HepG2 (cell line): Measurements from ENCODE around the gene CD19. TPM values are rescaled to one million over a fixed set of nuclear protein-coding genes. Genes with fewer than 3 reads are reported as not detected.
A peak's percentile ranks its signal among the peaks of the same experiment; 100 is the strongest.

ENCODE experiments used
- ATAC-seq: fragments of 200-7000 bp; cut with Tn5 transposase; 3 replicates; pipeline ENCODE4 v1.9.1; 2020; ENCODE audit warnings: mild to moderate bottlenecking, moderate library complexity
- BruUV-seq: library from RNA; stranded (reverse); fragments of 400-500 nt; replicated peaks from 2 replicates; lab custom pipeline; 2021; lab: Mats Ljungman, UMichigan
- CTCF ChIA-PET: fragments of 300-600 bp; formaldehyde crosslinking; extraction: SDS; loops from one replicate; lab custom pipeline; 2021; ENCODE audit warnings: low total read pairs, inconsistent platforms, low intra/inter-chr PET ratio; lab: Yijun Ruan, JAX
- POLR2A ChIA-PET: fragments of 350-600 bp; sonication (Branson Sonifier 250); formaldehyde crosslinking; loops from one replicate; lab custom pipeline; 2020; ENCODE audit warnings: antibody characterized with exemption, inconsistent platforms; lab: Yijun Ruan, JAX
- DNase-seq: peaks from one replicate; pipeline ENCODE4 v3.0.0-alpha.2; 2015; ENCODE audit warnings: low spot score
- FAIRE-seq: peaks from 3 replicates; lab custom pipeline; 2011; peaks lifted over from hg19 to GRCh38; lab: Jason Lieb, UNC
- H2AFZ ChIP-seq: one replicate; pipeline ENCODE4 v1.6.1; 2011; ENCODE audit warnings: low read length, inconsistent platforms
- H3K27ac ChIP-seq: fragments of 300-600 bp; 3 replicates; pipeline ENCODE4 v1.8.0; 2011; ENCODE audit warnings: mixed run types, mild to moderate bottlenecking, mixed read lengths, low read length, inconsistent platforms; ENCODE audit not compliant: insufficient read depth; ENCODE audit errors: extremely low read length
- H3K27me3 ChIP-seq, 2 experiments: fragments of 200-600 bp in 1 of 2; 2 replicates in 1 of 2; 3 replicates in 1 of 2; pipeline versions ENCODE4 v1.6.0 to v1.8.0; 2011; ENCODE audit warnings: low read length in 2 of 2, mild to moderate bottlenecking in 2 of 2, moderate library complexity in 2 of 2, inconsistent platforms in 1 of 2; ENCODE audit not compliant: insufficient read depth in 2 of 2, control insufficient read depth in 1 of 2
- H3K36me3 ChIP-seq, 2 experiments: fragments of 200-600 bp in 1 of 2; replicated peaks in 1 of 2; 2 replicates in 1 of 2; 3 replicates in 1 of 2; pipeline versions ENCODE4 v1.5.1 to v1.8.0; 2011; ENCODE audit warnings: low read length in 2 of 2, inconsistent platforms in 1 of 2; ENCODE audit not compliant: insufficient read depth in 2 of 2, control insufficient read depth in 1 of 2
- H3K4me1 ChIP-seq: 2 replicates; pipeline ENCODE4 v1.5.1; 2012; ENCODE audit warnings: low read length, inconsistent platforms; ENCODE audit not compliant: insufficient read depth
- H3K4me2 ChIP-seq: 2 replicates; pipeline ENCODE4 v1.6.0; 2011; ENCODE audit warnings: low read depth, low read length, inconsistent platforms
- H3K4me3 ChIP-seq, 3 experiments: fragments of 200-600 bp in 1 of 3; sonication (generic), shearing (Covaris generic) in 1 of 3; replicated peaks in 1 of 3; 2 replicates each; pipeline ENCODE4 v1.5.1; 2011 to 2016; ENCODE audit warnings: low read length in 3 of 3, inconsistent platforms in 2 of 3, low read depth in 2 of 3, mild to moderate bottlenecking in 2 of 3, control low read depth in 1 of 3, mixed read lengths in 1 of 3; ENCODE audit not compliant: insufficient read depth in 1 of 3
- H3K79me2 ChIP-seq: one replicate; pipeline ENCODE4 v1.6.1; 2011; ENCODE audit warnings: low read length, inconsistent platforms; ENCODE audit not compliant: insufficient read depth
- H3K9ac ChIP-seq: 2 replicates; pipeline ENCODE4 v1.6.0; 2011; ENCODE audit warnings: mild to moderate bottlenecking, low read depth, low read length, inconsistent platforms; ENCODE audit not compliant: insufficient read depth
- H3K9me3 ChIP-seq: 2 replicates; pipeline ENCODE4 v1.5.1; 2012; ENCODE audit warnings: mild to moderate bottlenecking, low read length
- H4K20me1 ChIP-seq: 2 replicates; pipeline ENCODE4 v1.6.0; 2011; ENCODE audit warnings: inconsistent platforms, mild to moderate bottlenecking, low read length, moderate library complexity; ENCODE audit not compliant: insufficient read depth
- AGO2 ChIP-seq: fragments of 200-400 bp; formaldehyde crosslinking; optimal IDR thresholded peaks from 2 replicates; pipeline ENCODE3; 2017; ENCODE audit warnings: mild to moderate bottlenecking, low read depth, low read length, moderate library complexity
- AHDC1 ChIP-seq: sonication (generic); formaldehyde crosslinking; IDR thresholded peaks from 2 replicates; pipeline ENCODE4 v1.5.1; 2020; ENCODE audit warnings: mild to moderate bottlenecking, missing genetic modification reagents, borderline replicate concordance
- CEBPG ChIP-seq: IDR thresholded peaks from 2 replicates; pipeline ENCODE4 v1.6.1; 2016
- GATA4 ChIP-seq: sonication (generic); IDR thresholded peaks from 2 replicates; pipeline ENCODE4 v1.6.1; 2016; ENCODE audit warnings: antibody characterized with exemption, low read depth, borderline replicate concordance
- KDM5A ChIP-seq: fragments of 200-600 bp; sonication (generic); IDR thresholded peaks from 2 replicates; pipeline ENCODE4 v1.7.0; 2018; ENCODE audit warnings: antibody characterized with exemption, mild to moderate bottlenecking, low read length, borderline replicate concordance
- KLF6 ChIP-seq: IDR thresholded peaks from 2 replicates; pipeline ENCODE4 v1.8.0; 2016; ENCODE audit warnings: missing biosample characterization, missing genetic modification reagents
- KMT2A ChIP-seq: sonication (generic); formaldehyde crosslinking; IDR thresholded peaks from 2 replicates; pipeline ENCODE4 v1.4.0; 2020; ENCODE audit warnings: missing genetic modification reagents
- LCORL ChIP-seq, 2 experiments: fragments of 450-650 bp in 1 of 2; sonication (generic) in 1 of 2; formaldehyde crosslinking in 1 of 2; IDR thresholded peaks; 2 replicates each; pipeline versions ENCODE4 v1.5.0 to v1.6.1; 2017 to 2020; ENCODE audit warnings: antibody characterized with exemption in 1 of 2, missing genetic modification reagents in 1 of 2
- MAZ ChIP-seq, 2 experiments: sonication (generic) in 1 of 2; formaldehyde crosslinking in 1 of 2; IDR thresholded peaks; 2 replicates each; pipeline versions ENCODE4 v1.5.0 to v1.6.1; 2012 to 2020; ENCODE audit warnings: low read depth in 2 of 2, mild to moderate bottlenecking in 2 of 2, borderline replicate concordance in 1 of 2, improper control_type of control experiment in 1 of 2, low read length in 1 of 2, missing genetic modification reagents in 1 of 2, moderate library complexity in 1 of 2
- MBD4 ChIP-seq: IDR thresholded peaks from 2 replicates; pipeline ENCODE4 v1.6.1; 2012; ENCODE audit warnings: low read length, inconsistent platforms, borderline replicate concordance
- MLXIP ChIP-seq: sonication (generic); formaldehyde crosslinking; IDR thresholded peaks from 2 replicates; pipeline ENCODE4 v1.9.0; 2021; ENCODE audit warnings: missing genetic modification reagents, borderline replicate concordance
- SOX13 ChIP-seq, 3 experiments: fragments of 450-650 bp in 1 of 3; sonication (generic) in 1 of 3; formaldehyde crosslinking in 1 of 3; IDR thresholded peaks in 2 of 3; conservative IDR thresholded peaks in 1 of 3; 2 replicates each; pipeline versions ENCODE4 v1.5.0 to v1.6.1; 2016 to 2020; ENCODE audit warnings: antibody characterized with exemption in 1 of 3, mild to moderate bottlenecking in 1 of 3, missing compliant biosample characterization in 1 of 3, missing genetic modification reagents in 1 of 3, moderate library complexity in 1 of 3
- SSRP1 ChIP-seq: IDR thresholded peaks from 2 replicates; pipeline ENCODE4 v1.6.1; 2016; ENCODE audit warnings: control low read depth
- ZNF253 ChIP-seq: sonication (generic); formaldehyde crosslinking; IDR thresholded peaks from 2 replicates; pipeline ENCODE4 v1.8.0; 2022; ENCODE audit warnings: mild to moderate bottlenecking, missing genetic modification reagents, borderline replicate concordance
- ZSCAN12 ChIP-seq: sonication (generic); formaldehyde crosslinking; IDR thresholded peaks from 2 replicates; pipeline ENCODE4 v1.9.0; 2021; ENCODE audit warnings: mild to moderate bottlenecking, missing genetic modification reagents
- WGBS: methylation state at CpG from one replicate; pipeline ENCODE4 v1.1.6; 2017; ENCODE audit warnings: low lambda C conversion rate; 5-methylcytosine and 5-hydroxymethylcytosine counted together
- in situ Hi-C: cut with HindIII; loops from 2 replicates; pipeline ENCODE4 v1.10.0; 2017; ENCODE audit warnings: low pct_unique_long_range_greater_than_20kb; ENCODE audit not compliant: extremely low pct_ligation_motif_present
- intact Hi-C: fragments of 100-400 bp; cut with micrococcal nuclease; formaldehyde crosslinking; loops from one replicate; pipeline ENCODE4 v1.10.0; 2022; ENCODE audit not compliant: unreplicated experiment
- polyA plus RNA-seq, 8 experiments: library from polyadenylated mRNA; depleted of rRNA in 3 of 8; stranded (reverse) in 7 of 8; unstranded in 1 of 8; fragments of >200 nt; fragmentation: Illumina TruSeq in 4 of 8; extraction: Trizol in 4 of 8; gene quantifications; 2 replicates each; pipeline versions ENCODE4 v1.2.1 to v1.2.3, GENCODE V29; 2011 to 2016; ENCODE audit warnings: low read depth in 4 of 8, missing spikeins in 1 of 8, mixed read lengths in 1 of 8; ENCODE audit not compliant: insufficient read depth in 1 of 8
- total RNA-seq, 5 experiments: library from RNA; depleted of rRNA; stranded (reverse); fragments of >200 nt; fragmentation: Illumina TruSeq; extraction: Trizol; gene quantifications; 2 replicates each; pipeline ENCODE4 v1.2.3, GENCODE V29; 2016; ENCODE audit warnings: low read depth in 1 of 5

CD19 gene
- total and polyA plus RNA-seq, 2 of the 13 experiments (the other 11 are each of a cell fraction or from before 2014, with no cell fraction given): 0.55 to 1.1 TPM

- in situ Hi-C loops: no loop called here
- H3K9me3 ChIP-seq: no peaks in the 10 kb centered on the region
- FAIRE-seq: no peak
- TF ChIP-seq SOX13 (IDR thresholded peaks at IDR 0.05): no peak
- no peak for TF ChIP-seq SOX13 (CRISPR knock-in tag; conservative IDR thresholded peaks at IDR 0.05 in 1 of 2, IDR thresholded peaks at IDR 0.05 in 1 of 2)
- no peak for TF ChIP-seq MAZ (IDR thresholded peaks at IDR 0.05; ENCODE audit: borderline replicate concordance, low read depth, low read length)
- no peak for TF ChIP-seq MAZ (CRISPR knock-in tag; IDR thresholded peaks at IDR 0.05; ENCODE audit: low read depth)
- no peak for TF ChIP-seq AGO2
- TF ChIP-seq CEBPG (CRISPR knock-in tag): no peak
- TF ChIP-seq GATA4: no peak
- no peak for TF ChIP-seq MLXIP (CRISPR knock-in tag)
- TF ChIP-seq LCORL (IDR thresholded peaks at IDR 0.05): no peak
- peak; percentile 25 for TF ChIP-seq LCORL (CRISPR knock-in tag; IDR thresholded peaks at IDR 0.05)
- no peak for TF ChIP-seq MBD4
- TF ChIP-seq SSRP1 (CRISPR knock-in tag): 0 out of 2 replicates have a peak, but pooled peaks have one; percentile 2
- TF ChIP-seq KLF6: 0 out of 2 replicates have a peak, but pooled peaks have one; percentile 2
- no peak; the same call in 1 of the 2 replicates for TF ChIP-seq KMT2A
- TF ChIP-seq ZSCAN12: no peak
- TF ChIP-seq KDM5A: no peak
- TF ChIP-seq AHDC1 (CRISPR knock-in tag): 0 out of 2 replicates have a peak, but pooled peaks have one; percentile 0
- no peak for TF ChIP-seq ZNF253
These were observed 8.6 kb upstream of the CD19 start for GRCh38 chr16:28923231-28923587.

More at GRCh38 chr16:28923231-28923587, 8.6 kb upstream of the CD19 start:
- Histone ChIP-seq H3K36me3 (peaks cover 6 to 11% of the 10 kb centered on the region in 2 experiments; a peak in 3 of 5 replicates), H4K20me1 (no peaks in the 10 kb centered on the region; the same call in 1 of the 2 replicates), H3K27ac (peak overlapping the region; percentile 89), H3K9ac (peak overlapping the region; percentile 52), H3K27me3 (no peaks in the 10 kb centered on the region), H2AFZ (no peak overlapping the region), H3K4me1 (peaks cover 58% of the 10 kb centered on the region), H3K4me3 (peak overlapping the region; percentile 84 to 99 (median 87); a peak in 4 of 6 replicates), H3K4me2 (peak overlapping the region; percentile 98), H3K79me2 (no peaks in the 10 kb centered on the region)
- ChIA-PET POLR2A (interaction anchor here (0.7 to 5.7 kb wide), 14 partner anchors 8 to 101 kb away, joined by 3 to 77 read pairs (median 8); partner anchors contain the start of genes ATXN2L, NFATC2IP, SH2B1 and TUFM), CTCF (interaction anchor here (0.7 to 3.9 kb wide), 2 partner anchors 22 to 50 kb away, joined by 3 to 8 read pairs; no protein-coding TSS in a partner anchor)
- DNase-seq (no peak), ATAC-seq (no peak)
- intact Hi-C loops: loop anchor here (1.0 to 2.0 kb wide), 2 partner anchors 14 to 22 kb away; no protein-coding TSS in a partner anchor
- BruUV-seq: no TSS peak
- WGBS: 22% methylated on average over 3 of the region's 3 CpGs
